ENCODE measurements around the gene XRN1. TPM values are rescaled to one million over a fixed set of nuclear protein-coding genes. Genes with fewer than 3 reads are reported as not detected.
A peak's percentile ranks its signal among the peaks of the same experiment; 100 is the strongest.
"Not testable (repeated sequence)": the region's sequence is repeated elsewhere in the genome, so short reads cannot be mapped to it uniquely, and the experiment has no call there.

The XRN1 gene
- total RNA-seq, 2 experiments from 2014 or later, result 100 to 103 TPM

GRCh38 chr3:142450189-142450588 is 2.4 kb upstream of the XRN1 start:
- Mint-ChIP-seq H3K27me3 (no peaks in the 10 kb centered on the region), H3K36me3 (ENCODE audit: low read depth) (peaks cover 49% of the 10 kb centered on the region), H3K4me3 (no peak overlapping the region), H3K27ac (no peak overlapping the region), H3K9me3 (no peaks in the 10 kb centered on the region), H3K4me1 (peaks cover 15% of the 10 kb centered on the region)
- no peak for DNase-seq
- ChIA-PET POLR2A (no interaction called here), CTCF (no interaction called here)

- CTCF ChIA-PET, result no interaction called here
- POLR2A ChIA-PET, result interaction anchor here (0.6 to 3.4 kb wide), 10 partner anchors 18 to 1037 kb away, joined by 3 to 40 read pairs (median 4); partner anchors contain the start of genes ATP1B3, ATR and U2SURP
- peaks cover 56% of the 10 kb centered on the region for H3K36me3 Mint-ChIP-seq (ENCODE audit: low read depth)
Observed at GRCh38 chr3:142447301-142447851, 461 bp downstream of the XRN1 start.

GRCh38 chr3:142445816-142446254 is 2.0 kb downstream of the XRN1 start:
- H3K4me1 Mint-ChIP-seq, result peaks cover 32% of the 10 kb centered on the region
- POLR2A ChIA-PET, result interaction anchor here (1.2 to 3.4 kb wide), 10 partner anchors 10 to 1035 kb away, joined by 3 to 40 read pairs (median 3); partner anchors contain the start of genes ATR, TFDP2 and U2SURP
- H3K36me3 Mint-ChIP-seq (ENCODE audit: low read depth), result peaks cover 62% of the 10 kb centered on the region
- no peaks in the 10 kb centered on the region for H3K27me3 Mint-ChIP-seq
- peak overlapping the region; percentile 90 for H3K4me3 Mint-ChIP-seq
- DNase-seq, result peak; percentile 44
- CTCF ChIA-PET, result interaction anchor here (0.8 kb wide), 1 partner anchor 64 kb away, joined by 4 read pairs; no protein-coding TSS in a partner anchor
- H3K9me3 Mint-ChIP-seq, result no peaks in the 10 kb centered on the region
- peak overlapping the region; percentile 97 for H3K27ac Mint-ChIP-seq

More at GRCh38 chr3:142447301-142447851, 461 bp downstream of the XRN1 start:
- peaks cover 28% of the 10 kb centered on the region for H3K4me1 Mint-ChIP-seq
- no peaks in the 10 kb centered on the region for H3K27me3 Mint-ChIP-seq
- peak overlapping the region; percentile 97 for H3K27ac Mint-ChIP-seq
- H3K9me3 Mint-ChIP-seq, result no peaks in the 10 kb centered on the region
- peak overlapping the region; percentile 90 for H3K4me3 Mint-ChIP-seq
- peak; percentile 56 for DNase-seq

- Mint-ChIP-seq H3K27me3 (no peaks in the 10 kb centered on the region), H3K4me3 (no peak overlapping the region), H3K36me3 (ENCODE audit: low read depth) (peaks cover 61% of the 10 kb centered on the region), H3K9me3 (no peaks in the 10 kb centered on the region), H3K4me1 (peaks cover 33% of the 10 kb centered on the region), H3K27ac (no peak overlapping the region)
- no peak for DNase-seq
- CTCF ChIA-PET, result no interaction called here
- POLR2A ChIA-PET, result no interaction called here
Observed at GRCh38 chr3:142444343-142444742, 3.5 kb downstream of the XRN1 start.

- H3K27ac Mint-ChIP-seq, CTCF ChIA-PET, DNase-seq, H3K9me3 Mint-ChIP-seq, H3K27me3 Mint-ChIP-seq, H3K4me3 Mint-ChIP-seq: not testable (repeated sequence)
- H3K36me3 Mint-ChIP-seq (ENCODE audit: low read depth), result peaks cover 62% of the 10 kb centered on the region
- POLR2A ChIA-PET, result interaction anchor here (1.2 kb wide), 1 partner anchor 134 kb away, joined by 3 read pairs; no protein-coding TSS in a partner anchor
- peaks cover 31% of the 10 kb centered on the region for H3K4me1 Mint-ChIP-seq
Observed at GRCh38 chr3:142443060-142443459, 4.8 kb downstream of the XRN1 start.

- H3K27me3 Mint-ChIP-seq, DNase-seq, POLR2A ChIA-PET, H3K27ac Mint-ChIP-seq, H3K4me3 Mint-ChIP-seq, H3K9me3 Mint-ChIP-seq: not testable (repeated sequence)
- CTCF ChIA-PET, result interaction anchor here (0.6 kb wide), 1 partner anchor 23 kb away, joined by 3 read pairs; no protein-coding TSS in a partner anchor
- peaks cover 48% of the 10 kb centered on the region for H3K36me3 Mint-ChIP-seq (ENCODE audit: low read depth)
- peaks cover 29% of the 10 kb centered on the region for H3K4me1 Mint-ChIP-seq
Observed at GRCh38 chr3:142439499-142440220, 8.2 kb downstream of the XRN1 start.

- H3K4me3 Mint-ChIP-seq, POLR2A ChIA-PET, H3K27me3 Mint-ChIP-seq, DNase-seq, CTCF ChIA-PET, H3K9me3 Mint-ChIP-seq, H3K27ac Mint-ChIP-seq: not testable (repeated sequence)
- peaks cover 24% of the 10 kb centered on the region for H3K4me1 Mint-ChIP-seq
- peaks cover 40% of the 10 kb centered on the region for H3K36me3 Mint-ChIP-seq (ENCODE audit: low read depth)
Observed at GRCh38 chr3:142438096-142438495, 9.7 kb downstream of the XRN1 start.

- Mint-ChIP-seq H3K36me3 (ENCODE audit: low read depth) (peaks cover 42% of the 10 kb centered on the region), H3K4me1 (peaks cover 23% of the 10 kb centered on the region), H3K27ac (no peak overlapping the region), H3K27me3 (no peaks in the 10 kb centered on the region), H3K9me3 (no peaks in the 10 kb centered on the region), H3K4me3 (no peak overlapping the region)
- no peak for DNase-seq
- ChIA-PET POLR2A (interaction anchor here (0.6 kb wide), 1 partner anchor 20 kb away, joined by 3 read pairs; no protein-coding TSS in a partner anchor), CTCF (no interaction called here)
Observed at GRCh38 chr3:142436951-142437585, 10.8 kb downstream of the XRN1 start.

GRCh38 chr3:142434503-142434902 is 13.3 kb downstream of the XRN1 start:
- POLR2A ChIA-PET, result interaction anchor here (2.0 kb wide), 1 partner anchor 11 kb away, joined by 6 read pairs; no protein-coding TSS in a partner anchor
- peaks cover 48% of the 10 kb centered on the region for H3K36me3 Mint-ChIP-seq (ENCODE audit: low read depth)
- no peaks in the 10 kb centered on the region for H3K9me3 Mint-ChIP-seq

GRCh38 chr3:142433110-142433509 is 14.7 kb downstream of the XRN1 start:
- Mint-ChIP-seq H3K27ac (no peak overlapping the region), H3K4me3 (no peak overlapping the region), H3K4me1 (peaks cover 32% of the 10 kb centered on the region), H3K9me3 (no peaks in the 10 kb centered on the region), H3K27me3 (no peaks in the 10 kb centered on the region), H3K36me3 (ENCODE audit: low read depth) (peaks cover 53% of the 10 kb centered on the region)
- ChIA-PET CTCF (no interaction called here), POLR2A (interaction anchor here (2.0 kb wide), 1 partner anchor 12 kb away, joined by 6 read pairs; no protein-coding TSS in a partner anchor)
- no peak for DNase-seq

More at GRCh38 chr3:142434503-142434902, 13.3 kb downstream of the XRN1 start:
- H3K4me1 Mint-ChIP-seq, result peaks cover 32% of the 10 kb centered on the region
- no peaks in the 10 kb centered on the region for H3K27me3 Mint-ChIP-seq
- CTCF ChIA-PET, result no interaction called here
- no peak overlapping the region for H3K4me3 Mint-ChIP-seq
- no peak overlapping the region for H3K27ac Mint-ChIP-seq
- DNase-seq, result no peak

- DNase-seq, result no peak
- no peaks in the 10 kb centered on the region for H3K9me3 Mint-ChIP-seq
- peaks cover 22% of the 10 kb centered on the region for H3K4me1 Mint-ChIP-seq
- POLR2A ChIA-PET, result interaction anchor here (1.2 kb wide), 1 partner anchor 17 kb away, joined by 3 read pairs; no protein-coding TSS in a partner anchor
- peaks cover 55% of the 10 kb centered on the region for H3K36me3 Mint-ChIP-seq (ENCODE audit: low read depth)
- CTCF ChIA-PET, result no interaction called here
- H3K27ac Mint-ChIP-seq, result no peak overlapping the region
- H3K4me3 Mint-ChIP-seq, result no peak overlapping the region
- no peaks in the 10 kb centered on the region for H3K27me3 Mint-ChIP-seq
Observed at GRCh38 chr3:142429582-142429981, 18.3 kb downstream of the XRN1 start.

GRCh38 chr3:142424754-142425153 is 23.1 kb downstream of the XRN1 start:
- no peak for DNase-seq
- H3K4me1 Mint-ChIP-seq, result peaks cover 6% of the 10 kb centered on the region
- ChIA-PET POLR2A (no interaction called here), CTCF (no interaction called here)
- no peak overlapping the region for H3K27ac Mint-ChIP-seq
- no peak overlapping the region for H3K4me3 Mint-ChIP-seq
- H3K36me3 Mint-ChIP-seq (ENCODE audit: low read depth), result peaks cover 66% of the 10 kb centered on the region
- H3K27me3 Mint-ChIP-seq, result no peaks in the 10 kb centered on the region
- H3K9me3 Mint-ChIP-seq, result no peaks in the 10 kb centered on the region

GRCh38 chr3:142418926-142419592 is 28.8 kb downstream of the XRN1 start:
- no peaks in the 10 kb centered on the region for H3K27me3 Mint-ChIP-seq
- H3K4me3 Mint-ChIP-seq, result no peak overlapping the region
- H3K4me1 Mint-ChIP-seq, result no peaks in the 10 kb centered on the region
- peaks cover 67% of the 10 kb centered on the region for H3K36me3 Mint-ChIP-seq (ENCODE audit: low read depth)
- CTCF ChIA-PET, result no interaction called here
- no peak overlapping the region for H3K27ac Mint-ChIP-seq
- no peak for DNase-seq
- POLR2A ChIA-PET, result no interaction called here
- no peaks in the 10 kb centered on the region for H3K9me3 Mint-ChIP-seq
